GM12878 (cell line): ENCODE data around the gene SCN4A. TPM values are rescaled to one million over a fixed set of nuclear protein-coding genes. Genes with fewer than 3 reads are reported as not detected.

ENCODE experiments used
- ATAC-seq: fragments of 200-7000 bp; cut with Tn5 transposase; 3 replicates; pipeline ENCODE4 v1.9.1; 2020; ENCODE audit warnings: mild to moderate bottlenecking, moderate library complexity
- BruUV-seq: library from RNA; stranded (reverse); fragments of 400-500 nt; replicated peaks from 2 replicates; lab custom pipeline; 2021; lab: Mats Ljungman, UMichigan
- CTCF ChIA-PET: fragments of 300-600 bp; sonication (Branson Sonifier 250); formaldehyde crosslinking; extraction: SDS; loops from one replicate; lab custom pipeline; 2021; ENCODE audit warnings: inconsistent platforms; lab: Yijun Ruan, JAX
- POLR2A ChIA-PET: fragments of 350-600 bp; formaldehyde crosslinking; extraction: SDS; loops from one replicate; lab custom pipeline; 2021; ENCODE audit warnings: inconsistent platforms; lab: Charles Lee
- RAD21 ChIA-PET: fragments of 300-600 bp; sonication (Branson Sonifier 250); formaldehyde crosslinking; loops from one replicate; lab custom pipeline; 2023; ENCODE audit warnings: antibody characterized with exemption; ENCODE audit not compliant: unreplicated experiment; lab: Charles Lee
- SMC1A ChIA-PET: fragments of 300-600 bp; sonication (Branson Sonifier 250); formaldehyde crosslinking; loops from one replicate; lab custom pipeline; 2023; ENCODE audit not compliant: unreplicated experiment, uncharacterized antibody; lab: Charles Lee
- DNase-seq: peaks from one replicate; pipeline ENCODE4 v3.0.0-alpha.2; 2011; ENCODE audit warnings: low read depth, low spot score
- FAIRE-seq: peaks from 3 replicates; lab custom pipeline; 2011; peaks lifted over from hg19 to GRCh38; lab: Jason Lieb, UNC
- H2AFZ ChIP-seq: 2 replicates; pipeline ENCODE4 v1.6.0; 2011; ENCODE audit warnings: low read depth, low read length, control low read depth; ENCODE audit not compliant: control insufficient read depth
- H3K27ac ChIP-seq: 2 replicates; pipeline ENCODE4 v1.5.1; 2011; ENCODE audit warnings: control low read depth; ENCODE audit not compliant: control insufficient read depth, insufficient read depth
- H3K27me3 ChIP-seq, 2 experiments: replicated peaks in 1 of 2; 2 replicates each; pipeline versions ENCODE4 v1.6.0 to v1.6.1; 2011; ENCODE audit warnings: low read length in 1 of 2; ENCODE audit not compliant: control insufficient read depth in 2 of 2, insufficient read depth in 2 of 2
- H3K36me3 ChIP-seq, 2 experiments: 2 replicates each; pipeline ENCODE4 v1.5.1; 2011; ENCODE audit warnings: low read length in 1 of 2; ENCODE audit not compliant: control insufficient read depth in 2 of 2, insufficient read depth in 2 of 2
- H3K4me1 ChIP-seq: 2 replicates; pipeline ENCODE4 v1.6.1; 2011; ENCODE audit warnings: mild to moderate bottlenecking, low read length, moderate library complexity, mixed read lengths; ENCODE audit not compliant: control insufficient read depth, insufficient read depth
- H3K4me2 ChIP-seq: 2 replicates; pipeline ENCODE4 v1.6.0; 2011; ENCODE audit warnings: control low read depth; ENCODE audit not compliant: control insufficient read depth, insufficient read depth
- H3K4me3 ChIP-seq: fragments of 200-600 bp; sonication (generic); 2 replicates; pipeline ENCODE4 v1.5.1; 2016
- H3K79me2 ChIP-seq: 2 replicates; pipeline ENCODE4 v1.6.0; 2011; ENCODE audit warnings: low read length; ENCODE audit not compliant: control insufficient read depth, insufficient read depth
- H3K9ac ChIP-seq: 2 replicates; pipeline ENCODE4 v1.8.0; 2011; ENCODE audit warnings: low read length, control low read depth, mixed read lengths; ENCODE audit not compliant: control insufficient read depth, insufficient read depth
- H3K9me3 ChIP-seq: replicated peaks from 3 replicates; pipeline ENCODE4 v1.5.1; 2011; ENCODE audit warnings: mild to moderate bottlenecking, low read length; ENCODE audit not compliant: control insufficient read depth, insufficient read depth
- H4K20me1 ChIP-seq: 2 replicates; pipeline ENCODE4 v1.6.0; 2011; ENCODE audit not compliant: control insufficient read depth, insufficient read depth
- ATF2 ChIP-seq: IDR thresholded peaks from 2 replicates; pipeline ENCODE4 v1.6.1; 2012; ENCODE audit warnings: low read length, inconsistent platforms
- CBX3 ChIP-seq: fragments of 200-600 bp; sonication (generic); IDR thresholded peaks from 2 replicates; pipeline ENCODE4 v1.6.1; 2016; ENCODE audit warnings: low read depth, borderline replicate concordance
- CEBPZ ChIP-seq: fragments of 150-350 bp; IDR thresholded peaks from 2 replicates; pipeline ENCODE4 v1.6.1; 2016; ENCODE audit warnings: low read depth, low read length
- CHD4 ChIP-seq: fragments of 200-600 bp; sonication (generic); IDR thresholded peaks from 2 replicates; pipeline ENCODE4 v1.6.1; 2016; ENCODE audit warnings: mild to moderate bottlenecking
- EGR1 ChIP-seq, 2 experiments: IDR thresholded peaks; 1 replicate in 1 of 2; 2 replicates in 1 of 2; pipeline ENCODE4 v1.6.1; 2011 to 2012; ENCODE audit warnings: low read depth in 2 of 2, low read length in 2 of 2, borderline replicate concordance in 1 of 2, mild to moderate bottlenecking in 1 of 2, moderate library complexity in 1 of 2
- ELK1 ChIP-seq: IDR thresholded peaks from 2 replicates; pipeline ENCODE4 v1.6.1; 2012; ENCODE audit warnings: low read depth, low read length, improper control_type of control experiment
- FOXM1 ChIP-seq: IDR thresholded peaks from 2 replicates; pipeline ENCODE4 v1.6.1; 2012; ENCODE audit warnings: low read depth, mild to moderate bottlenecking, inconsistent platforms, low read length, moderate library complexity
- IKZF1 ChIP-seq: fragments of 450-650 bp; conservative IDR thresholded peaks from 2 replicates; pipeline ENCODE4 v1.6.1; 2017; ENCODE audit warnings: antibody characterized with exemption, mild to moderate bottlenecking
- IRF5 ChIP-seq: fragments of 450-650 bp; IDR thresholded peaks from 2 replicates; pipeline ENCODE4 v1.6.1; 2017; ENCODE audit warnings: borderline replicate concordance
- MTA2 ChIP-seq: fragments of 450-650 bp; IDR thresholded peaks from 2 replicates; pipeline ENCODE4 v1.6.1; 2016; ENCODE audit warnings: low read depth, mild to moderate bottlenecking, moderate library complexity
- PAX8 ChIP-seq: fragments of 450-650 bp; IDR thresholded peaks from 2 replicates; pipeline ENCODE4 v1.6.1; 2017; ENCODE audit warnings: mild to moderate bottlenecking, moderate library complexity
- POLR2AphosphoS2 ChIP-seq: IDR thresholded peaks from 2 replicates; pipeline ENCODE4 v1.6.1; 2011; ENCODE audit warnings: low read depth, mild to moderate bottlenecking, low read length, improper control_type of control experiment, moderate library complexity
- POU2F2 ChIP-seq: IDR thresholded peaks from 3 replicates; pipeline ENCODE4 v1.6.1; 2011; ENCODE audit warnings: low read depth, mild to moderate bottlenecking, low read length, borderline replicate concordance
- SIX5 ChIP-seq: IDR thresholded peaks from 2 replicates; pipeline ENCODE4 v1.6.1; 2011; ENCODE audit warnings: mild to moderate bottlenecking, low read depth, low read length, moderate library complexity; ENCODE audit not compliant: severe bottlenecking
- SUPT20H ChIP-seq: IDR thresholded peaks from 2 replicates; pipeline ENCODE4 v1.6.1; 2011; ENCODE audit warnings: low read depth, mild to moderate bottlenecking, low read length, moderate library complexity, borderline replicate concordance; ENCODE audit not compliant: control insufficient read depth
- YBX1 ChIP-seq: fragments of 450-650 bp; IDR thresholded peaks from 2 replicates; pipeline ENCODE4 v1.6.1; 2016; ENCODE audit warnings: antibody characterized with exemption
- ZNF622 ChIP-seq: fragments of 450-650 bp; IDR thresholded peaks from 2 replicates; pipeline ENCODE4 v1.6.1; 2017; ENCODE audit warnings: mild to moderate bottlenecking, inconsistent platforms
- WGBS: methylation state at CpG from one replicate; pipeline ENCODE4 v1.1.6; 2016; ENCODE audit warnings: low lambda C conversion rate; ENCODE audit not compliant: insufficient replicate concordance, insufficient coverage; ENCODE audit errors: missing lambda C conversion rate; 5-methylcytosine and 5-hydroxymethylcytosine counted together
- in situ Hi-C: fragments of 300-500 bp; cut with MboI; formaldehyde crosslinking; loops from 9 replicates; pipeline ENCODE4 v1.14.3; 2018; ENCODE audit warnings: mixed read lengths
- intact Hi-C: fragments of 100-400 bp; cut with micrococcal nuclease; formaldehyde crosslinking; loops from one replicate; pipeline ENCODE4 v1.14.2; 2022; ENCODE audit not compliant: unreplicated experiment
- polyA plus RNA-seq, 11 experiments: library from polyadenylated mRNA; depleted of rRNA in 4 of 11; unstranded in 6 of 11; stranded (reverse) in 5 of 11; fragments of >200 nt; fragmentation: Nextera tagmentation in 4 of 11; fragmentation: Illumina TruSeq in 1 of 11; extraction: Ambion mirVana in 4 of 11; extraction: Trizol in 1 of 11; gene quantifications; 1 replicate in 1 of 11; 2 replicates in 10 of 11; pipeline versions ENCODE4 v1.2.1 to v1.2.3, GENCODE V29; 2011 to 2016; ENCODE audit warnings: inconsistent platforms in 2 of 11, missing spikeins in 2 of 11, low read depth in 1 of 11
- total RNA-seq, 4 experiments: library from RNA; depleted of rRNA in 3 of 4; stranded (reverse); fragments of >200 nt in 3 of 4; fragmentation: Illumina TruSeq in 1 of 4; extraction: Trizol in 1 of 4; gene quantifications; 2 replicates each; pipeline versions ENCODE4 v1.2.1 to v1.2.3, GENCODE V29; 2013 to 2021

SCN4A gene
- total and polyA plus RNA-seq, 10 of the 15 experiments (the other 5 are each of a cell fraction or from before 2014, with no cell fraction given): under 0.01 to 0.15 (median 0.07) TPM; not detected in 4

GRCh38 chr17:63996430-63997182 lies 23.9 kb upstream of the SCN4A start:
- Histone ChIP-seq H4K20me1 (no peaks in the 10 kb centered on the region), H3K9me3 (no peaks in the 10 kb centered on the region), H3K4me3 (no peak overlapping the region), H3K27me3 (peaks cover 3 to 7% of the 10 kb centered on the region in 2 experiments), H3K27ac (no peak overlapping the region), H3K79me2 (no peaks in the 10 kb centered on the region), H3K9ac (no peak overlapping the region), H2AFZ (no peak overlapping the region), H3K4me1 (peaks cover 4% of the 10 kb centered on the region), H3K36me3 (no peaks in the 10 kb centered on the region), H3K4me2 (no peak overlapping the region)
- BruUV-seq: no TSS peak
- CTCF ChIA-PET: interaction anchor here (0.8 to 1.8 kb wide), 4 partner anchors 17 to 76 kb away, joined by 3 to 6 read pairs (median 4); no protein-coding TSS in a partner anchor
- FAIRE-seq: no peak
- POLR2A ChIA-PET: interaction anchor here (0.6 kb wide), 1 partner anchor 34 kb away, joined by 3 read pairs; no protein-coding TSS in a partner anchor
- no peak for ATAC-seq
- SMC1A ChIA-PET: interaction anchor here (0.8 kb wide), 1 partner anchor 76 kb away, joined by 3 read pairs; no protein-coding TSS in a partner anchor
- DNase-seq: no peak
- in situ Hi-C loops: no loop called here
- RAD21 ChIA-PET: interaction anchor here (0.5 kb wide), 1 partner anchor 295 kb away, joined by 3 read pairs; no protein-coding TSS in a partner anchor
- intact Hi-C loops: no loop called here
- WGBS: 58% methylated on average over 11 of the region's 11 CpGs
- TF ChIP-seq ATF2: no peak
- no peak for TF ChIP-seq CHD4
- no peak for TF ChIP-seq PAX8
- TF ChIP-seq EGR1 (IDR thresholded peaks at IDR 0.05; ENCODE audit: borderline replicate concordance in 1 of 2, low read depth in 2 of 2, low read length in 2 of 2): no peak
- no peak for TF ChIP-seq SUPT20H
- no peak for TF ChIP-seq CBX3
- TF ChIP-seq SIX5: no peak
- TF ChIP-seq IRF5: no peak
- no peak for TF ChIP-seq CEBPZ
- TF ChIP-seq YBX1: no peak
- TF ChIP-seq MTA2: no peak
- TF ChIP-seq ELK1: no peak
- TF ChIP-seq ZNF622: no peak
- no peak for TF ChIP-seq FOXM1
- TF ChIP-seq IKZF1: no peak
- TF ChIP-seq POLR2AphosphoS2: no peak
- TF ChIP-seq POU2F2: no peak
